DMS 273 (cell line): ENCODE results near the gene RASGEF1C.

Experiments
- DNase-seq: peaks from one replicate; lab custom pipeline; 2025; ENCODE audit not compliant: unreplicated experiment; lab: John Stamatoyannopoulos, UW

Gene RASGEF1C

GRCh38 chr5:180209137-180209581 lies at the start of gene RASGEF1C:
TSS of gene RASGEF1C (minus strand) at chr5:180209211. CDS start at chr5:180138052, 71,159 bp downstream.
- peak; percentile 93 for DNase-seq

GRCh38 chr5:180253036-180253824 lies 44.2 kb upstream of the RASGEF1C start:
- no peak for DNase-seq

GRCh38 chr5:180251887-180252286 lies 42.9 kb upstream of the RASGEF1C start:
- no peak for DNase-seq

GRCh38 chr5:180251141-180251540 lies 42.1 kb upstream of the RASGEF1C start:
- DNase-seq: peak; percentile 40

- no peak for DNase-seq
Observed at GRCh38 chr5:180250329-180250728, 41.3 kb upstream of the RASGEF1C start.

GRCh38 chr5:180241600-180241999 lies 32.6 kb upstream of the RASGEF1C start:
- no peak for DNase-seq

- no peak for DNase-seq
Observed at GRCh38 chr5:180238631-180239030, 29.6 kb upstream of the RASGEF1C start.

- DNase-seq: no peak
Observed at GRCh38 chr5:180235846-180236245, 26.8 kb upstream of the RASGEF1C start.

- DNase-seq: no peak
Observed at GRCh38 chr5:180235077-180235476, 26.1 kb upstream of the RASGEF1C start.

- no peak for DNase-seq
Observed at GRCh38 chr5:180234271-180234670, 25.3 kb upstream of the RASGEF1C start.

- DNase-seq: no peak
Observed at GRCh38 chr5:180233729-180234128, 24.7 kb upstream of the RASGEF1C start.

GRCh38 chr5:180230017-180230416 lies 21.0 kb upstream of the RASGEF1C start:
- DNase-seq: no peak

GRCh38 chr5:180222056-180222455 lies 13.0 kb upstream of the RASGEF1C start:
- no peak for DNase-seq

- no peak for DNase-seq
Observed at GRCh38 chr5:180217797-180218196, 8.8 kb upstream of the RASGEF1C start.

GRCh38 chr5:180216646-180217171 lies 7.7 kb upstream of the RASGEF1C start:
- no peak for DNase-seq

GRCh38 chr5:180215783-180216630 lies 7.0 kb upstream of the RASGEF1C start:
- no peak for DNase-seq

- DNase-seq: no peak
Observed at GRCh38 chr5:180214870-180215770, 6.1 kb upstream of the RASGEF1C start.

GRCh38 chr5:180213657-180214207 lies 4.7 kb upstream of the RASGEF1C start:
- DNase-seq: no peak

GRCh38 chr5:180213256-180213600 lies 4.2 kb upstream of the RASGEF1C start:
- peak; percentile 63 for DNase-seq
